GM06990 (cell line): ENCODE results near the gene CCDC197.

Source experiments
- DNase-seq: peaks from one replicate; pipeline ENCODE4 v3.0.0-alpha.2; 2011; ENCODE audit not compliant: insufficient read length; ENCODE audit errors: extremely low read depth
- H3K27me3 ChIP-seq: replicated peaks from 2 replicates; pipeline ENCODE4 v1.6.0; 2011; ENCODE audit warnings: low read length; ENCODE audit not compliant: control insufficient read depth, insufficient read depth
- H3K36me3 ChIP-seq: 2 replicates; pipeline ENCODE4 v1.5.1; 2011; ENCODE audit warnings: low read length; ENCODE audit not compliant: control insufficient read depth, insufficient read depth
- H3K4me3 ChIP-seq: replicated peaks from 2 replicates; pipeline ENCODE4 v1.5.1; 2011; ENCODE audit warnings: low read depth, mild to moderate bottlenecking, control low read depth, low read length
- CTCF ChIP-seq: IDR thresholded peaks from 2 replicates; pipeline ENCODE4 v1.5.1; 2011; ENCODE audit warnings: low read length, control low read depth, mild to moderate bottlenecking, inconsistent platforms; ENCODE audit not compliant: insufficient read depth, poor library complexity, severe bottlenecking

Gene CCDC197

GRCh38 chr14:93964281-93964680 lies 32.8 kb upstream of the CCDC197 start:
- H3K27me3 ChIP-seq: no peaks in the 10 kb centered on the region
- H3K36me3 ChIP-seq: no peaks in the 10 kb centered on the region
- H3K4me3 ChIP-seq: no peak overlapping the region
- DNase-seq: no peak
- no peak for TF ChIP-seq CTCF

GRCh38 chr14:93964820-93965286 lies 32.2 kb upstream of the CCDC197 start:
- Histone ChIP-seq H3K27me3 (no peaks in the 10 kb centered on the region), H3K36me3 (no peaks in the 10 kb centered on the region), H3K4me3 (no peak overlapping the region)
- DNase-seq: no peak
- no peak for TF ChIP-seq CTCF

GRCh38 chr14:93965287-93965821 lies 31.7 kb upstream of the CCDC197 start:
- no peaks in the 10 kb centered on the region for H3K36me3 ChIP-seq
- TF ChIP-seq CTCF: no peak
- H3K4me3 ChIP-seq: no peak overlapping the region
- DNase-seq: no peak
- no peaks in the 10 kb centered on the region for H3K27me3 ChIP-seq

GRCh38 chr14:93965946-93966474 lies 31.1 kb upstream of the CCDC197 start:
- no peaks in the 10 kb centered on the region for H3K36me3 ChIP-seq
- DNase-seq: no peak
- H3K4me3 ChIP-seq: no peak overlapping the region
- TF ChIP-seq CTCF: no peak
- H3K27me3 ChIP-seq: no peaks in the 10 kb centered on the region

GRCh38 chr14:93967637-93968250 lies 29.4 kb upstream of the CCDC197 start:
- peak; percentile 72 for DNase-seq
- peak overlapping the region; percentile 22 for H3K4me3 ChIP-seq
- TF ChIP-seq CTCF: no peak
- H3K36me3 ChIP-seq: no peaks in the 10 kb centered on the region
- no peaks in the 10 kb centered on the region for H3K27me3 ChIP-seq
